Neural progenitor cell (in vitro differentiated cells): ENCODE data around the gene DVL1.

Source experiments
- CTCF ChIP-seq: fragments of 200-600 bp; sonication (generic); IDR thresholded peaks from 2 replicates; pipeline ENCODE4 v1.5.1; 2017; ENCODE audit warnings: antibody characterized with exemption, mild to moderate bottlenecking
- EZH2 ChIP-seq: fragments of 200-600 bp; sonication (generic); IDR thresholded peaks from 2 replicates; pipeline ENCODE4 v1.6.1; 2017; ENCODE audit warnings: antibody characterized with exemption, mild to moderate bottlenecking, moderate library complexity
- EZH2phosphoT487 ChIP-seq: fragments of 200-600 bp; sonication (generic); IDR thresholded peaks from 2 replicates; pipeline ENCODE4 v1.6.1; 2017; ENCODE audit warnings: antibody characterized with exemption

GRCh38 chr1:1311107-1312104 lies 37.8 kb downstream of the DVL1 start:
- TF ChIP-seq CTCF, result no peak
- no peak for TF ChIP-seq EZH2phosphoT487
- TF ChIP-seq EZH2, result no peak
